Fibroblast of lung (primary cell): ENCODE results near the gene TMEM126B. TPM values are rescaled to one million over a fixed set of nuclear protein-coding genes. Genes with fewer than 3 reads are reported as not detected.
A peak's percentile ranks its signal among the peaks of the same experiment; 100 is the strongest.

Experiments used
- DNase-seq, 2 donors: peaks; one replicate each; pipeline versions ENCODE4 v3.0.0 to v3.0.0-alpha.2; 2010; ENCODE audit warnings: low read depth in 2 of 2
- H2AFZ ChIP-seq: 2 replicates; pipeline ENCODE4 v1.5.1; 2012; ENCODE audit warnings: low read length, control low read depth, inconsistent platforms
- H3K27ac ChIP-seq: 2 replicates; pipeline ENCODE4 v1.5.1; 2011; ENCODE audit warnings: low read length, control low read depth; ENCODE audit not compliant: insufficient read depth
- H3K27me3 ChIP-seq: 2 replicates; pipeline ENCODE4 v1.5.1; 2011; ENCODE audit warnings: mild to moderate bottlenecking, low read length; ENCODE audit not compliant: control insufficient read depth, insufficient read depth
- H3K36me3 ChIP-seq: 2 replicates; pipeline ENCODE4 v1.5.1; 2011; ENCODE audit warnings: low read length; ENCODE audit not compliant: control insufficient read depth, insufficient read depth
- H3K4me1 ChIP-seq: 2 replicates; pipeline ENCODE4 v1.5.1; 2011; ENCODE audit warnings: low read length; ENCODE audit not compliant: control insufficient read depth, insufficient read depth; ENCODE audit errors: extremely low read depth
- H3K4me2 ChIP-seq: 2 replicates; pipeline ENCODE4 v1.5.1; 2011; ENCODE audit warnings: low read length, control low read depth; ENCODE audit not compliant: insufficient read depth; ENCODE audit errors: extremely low read depth
- H3K4me3 ChIP-seq, 4 experiments: fragments of 200-600 bp in 1 of 4; sonication (generic) in 1 of 4; replicated peaks in 1 of 4; 2 replicates each; pipeline ENCODE4 v1.5.1; 2011 to 2016; ENCODE audit warnings: low read length in 4 of 4, low read depth in 3 of 4, mild to moderate bottlenecking in 3 of 4, control low read depth in 2 of 4, inconsistent platforms in 1 of 4, mixed read lengths in 1 of 4; ENCODE audit not compliant: insufficient read depth in 1 of 4; ENCODE audit errors: control extremely low read depth in 1 of 4
- H3K79me2 ChIP-seq: 2 replicates; pipeline ENCODE4 v1.5.1; 2012; ENCODE audit warnings: mild to moderate bottlenecking, low read length, inconsistent platforms; ENCODE audit not compliant: control insufficient read depth, insufficient read depth
- H3K9ac ChIP-seq: 2 replicates; pipeline ENCODE4 v1.5.1; 2011; ENCODE audit warnings: mild to moderate bottlenecking, low read length, control low read depth; ENCODE audit not compliant: insufficient read depth
- H3K9me3 ChIP-seq: 2 replicates; pipeline ENCODE4 v1.5.1; 2012; ENCODE audit warnings: low read depth, low read length; ENCODE audit not compliant: control insufficient read depth, insufficient read depth
- H4K20me1 ChIP-seq: 2 replicates; pipeline ENCODE4 v1.5.1; 2011; ENCODE audit warnings: low read length; ENCODE audit not compliant: control insufficient read depth, insufficient read depth; ENCODE audit errors: extremely low read depth
- CTCF ChIP-seq, 2 donors: IDR thresholded peaks in 1 of 2; conservative IDR thresholded peaks in 1 of 2; 1 replicate in 1 of 2; 2 replicates in 1 of 2; pipeline ENCODE4 v1.5.1; 2011 to 2012; ENCODE audit warnings: low read length in 2 of 2, control low read depth in 1 of 2, inconsistent platforms in 1 of 2, low read depth in 1 of 2, mild to moderate bottlenecking in 1 of 2
- EZH2 ChIP-seq: IDR thresholded peaks from 2 replicates; pipeline ENCODE4 v1.5.1; 2012; ENCODE audit warnings: low read length, control low read depth, mild to moderate bottlenecking; ENCODE audit errors: missing control alignments
- polyA plus RNA-seq, 2 donors: library from polyadenylated mRNA; depleted of rRNA in 1 of 2; stranded (reverse) in 1 of 2; unstranded in 1 of 2; fragments of >200 nt; gene quantifications; 2 replicates each; pipeline ENCODE4 v1.2.1, GENCODE V29; 2011 to 2012; ENCODE audit warnings: missing spikeins in 1 of 2
- total RNA-seq: library from RNA; depleted of rRNA; stranded (reverse); fragments of >200 nt; gene quantifications from 2 replicates; pipeline ENCODE4 v1.2.1, GENCODE V29; 2014

The TMEM126B gene
- total and polyA plus RNA-seq, 2 donors (not counting 1 experiment from before 2014, with no cell fraction given) = 70.5 to 84.5 TPM

DNA sequence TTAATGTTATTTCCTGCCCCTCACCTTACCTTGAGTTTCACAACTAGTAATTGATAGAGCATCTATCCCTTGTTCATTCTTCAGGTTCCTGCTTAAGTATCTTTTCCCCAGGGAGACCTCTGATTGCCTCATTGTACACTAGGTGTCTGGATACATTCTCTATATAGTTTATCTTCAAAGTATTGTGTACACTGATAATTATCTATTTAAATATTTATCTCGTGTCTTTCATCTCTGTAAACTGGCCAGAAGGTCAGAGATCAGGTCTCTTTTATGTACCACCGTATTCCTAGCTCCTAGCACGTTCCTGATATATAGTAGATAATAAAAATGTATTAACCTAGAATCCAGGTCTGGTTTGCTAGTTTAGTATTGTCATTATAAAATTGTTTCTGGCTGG is 6.4 kb downstream of the TMEM126B start:
- Histone ChIP-seq H3K27me3 (no peaks in the 10 kb centered on the region), H3K4me3 (no peak overlapping the region), H3K9ac (no peak overlapping the region), H3K79me2 (peaks cover 17% of the 10 kb centered on the region), H4K20me1 (no peaks in the 10 kb centered on the region), H3K4me1 (no peaks in the 10 kb centered on the region), H3K4me2 (no peak overlapping the region), H3K36me3 (peaks cover 2% of the 10 kb centered on the region), H3K27ac (no peak overlapping the region), H3K9me3 (no peaks in the 10 kb centered on the region), H2AFZ (no peak overlapping the region)
- no peak for TF ChIP-seq CTCF (conservative IDR thresholded peaks at IDR 0.05 in 1 of 2, IDR thresholded peaks at IDR 0.05 in 1 of 2; ENCODE audit: low read depth in 1 of 2, low read length in 2 of 2)
- TF ChIP-seq EZH2 = no peak
- DNase-seq = no peak

GRCh38 chr11:85643191-85643614 is 14.8 kb downstream of the TMEM126B start:
- no peaks in the 10 kb centered on the region for H4K20me1 ChIP-seq
- peaks cover 5% of the 10 kb centered on the region for H3K79me2 ChIP-seq
- TF ChIP-seq CTCF (conservative IDR thresholded peaks at IDR 0.05 in 1 of 2, IDR thresholded peaks at IDR 0.05 in 1 of 2; ENCODE audit: low read depth in 1 of 2, low read length in 2 of 2) (no peak), EZH2 (no peak)
- H3K36me3 ChIP-seq = no peaks in the 10 kb centered on the region
- H2AFZ ChIP-seq = no peak overlapping the region
- no peak overlapping the region for H3K9ac ChIP-seq
- DNase-seq = no peak
- H3K27ac ChIP-seq = no peak overlapping the region
- H3K4me3 ChIP-seq = no peak overlapping the region
- no peak overlapping the region for H3K4me2 ChIP-seq
- H3K9me3 ChIP-seq = no peaks in the 10 kb centered on the region
- peaks cover 4% of the 10 kb centered on the region for H3K4me1 ChIP-seq
- H3K27me3 ChIP-seq = no peaks in the 10 kb centered on the region

DNA sequence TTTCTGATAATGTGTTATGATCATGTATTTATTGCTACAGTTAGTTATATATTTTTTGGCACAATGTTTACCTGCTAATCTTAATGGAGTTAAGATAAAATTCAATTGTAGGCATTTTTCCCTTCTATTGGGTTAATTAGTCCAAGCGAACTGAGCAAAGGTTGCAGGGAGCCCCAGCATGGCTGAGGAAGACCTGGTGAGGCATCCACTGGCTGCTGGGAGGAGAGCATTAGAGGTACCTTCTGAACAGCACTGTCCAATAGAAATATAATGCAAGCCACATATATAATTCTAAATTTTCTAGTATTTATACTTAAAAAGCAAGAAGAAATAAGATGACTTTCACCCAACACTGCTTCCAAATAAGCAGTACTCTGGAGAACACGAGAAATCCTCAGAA is 18.7 kb downstream of the TMEM126B start:
- Histone ChIP-seq H3K4me2 (peak overlapping the region; percentile 92), H3K36me3 (no peaks in the 10 kb centered on the region), H3K79me2 (peaks cover 15% of the 10 kb centered on the region), H3K9me3 (no peaks in the 10 kb centered on the region), H2AFZ (peak overlapping the region; percentile 98), H3K27me3 (no peaks in the 10 kb centered on the region), H3K9ac (no peak overlapping the region), H3K4me3 (peak overlapping the region; percentile 61 to 96 (median 84)), H3K4me1 (peaks cover 4% of the 10 kb centered on the region), H3K27ac (peak overlapping the region; percentile 84), H4K20me1 (no peaks in the 10 kb centered on the region)
- DNase-seq = no peak
- TF ChIP-seq EZH2 (no peak), CTCF (conservative IDR thresholded peaks at IDR 0.05 in 1 of 2, IDR thresholded peaks at IDR 0.05 in 1 of 2; ENCODE audit: low read depth in 1 of 2, low read length in 2 of 2) (no peak)
